PC-9 (cell line): Measurements from ENCODE around the gene P2RX5.

Experiments used
- CTCF ChIP-seq: fragments of 200-600 bp; sonication (generic); conservative IDR thresholded peaks from 2 replicates; pipeline ENCODE4 v1.6.1; 2017; ENCODE audit warnings: mixed run types, antibody characterized with exemption, mild to moderate bottlenecking, moderate library complexity
- EZH2 ChIP-seq: fragments of 200-600 bp; sonication (generic); IDR thresholded peaks from 2 replicates; pipeline ENCODE4 v1.8.0; 2017; ENCODE audit warnings: antibody characterized with exemption, low read depth

GRCh38 chr17:3655766-3656165, 40.2 kb downstream of the P2RX5 start:
- TF ChIP-seq CTCF (no peak), EZH2 (no peak)
